HepG2 (cell line): ENCODE results near the gene MT1F. TPM values are rescaled to one million over a fixed set of nuclear protein-coding genes. Genes with fewer than 3 reads are reported as not detected.

ENCODE experiments used
- ARHGAP35 ChIP-seq: sonication (generic); formaldehyde crosslinking; IDR thresholded peaks from 2 replicates; pipeline ENCODE4 v1.9.0; 2022; ENCODE audit warnings: mild to moderate bottlenecking, inconsistent platforms, moderate library complexity, missing genetic modification reagents, borderline replicate concordance
- BRD4 ChIP-seq: sonication (generic); formaldehyde crosslinking; IDR thresholded peaks from 2 replicates; pipeline ENCODE4 v1.4.0; 2020; ENCODE audit warnings: missing genetic modification reagents
- CENPX ChIP-seq: sonication (generic); formaldehyde crosslinking; IDR thresholded peaks from 2 replicates; pipeline ENCODE4 v1.9.0; 2021; ENCODE audit warnings: mild to moderate bottlenecking, missing genetic modification reagents, moderate library complexity
- GPN1 ChIP-seq: sonication (generic); formaldehyde crosslinking; IDR thresholded peaks from 2 replicates; pipeline ENCODE4 v1.5.1; 2020; ENCODE audit warnings: missing genetic modification reagents, borderline replicate concordance
- KMT2B ChIP-seq: IDR thresholded peaks from 2 replicates; pipeline ENCODE4 v1.6.1; 2016; ENCODE audit warnings: missing genetic modification reagents, missing compliant biosample characterization
- NPAS2 ChIP-seq: sonication (generic); formaldehyde crosslinking; IDR thresholded peaks from 2 replicates; pipeline ENCODE4 v1.8.0; 2022; ENCODE audit warnings: mild to moderate bottlenecking, missing genetic modification reagents, borderline replicate concordance
- SMAD3 ChIP-seq: sonication (generic); formaldehyde crosslinking; IDR thresholded peaks from 2 replicates; pipeline ENCODE4 v1.4.0; 2020; ENCODE audit warnings: missing genetic modification reagents
- SRSF9 ChIP-seq: fragments of 200-400 bp; formaldehyde crosslinking; IDR thresholded peaks from 2 replicates; pipeline ENCODE4 v1.6.1; 2018; ENCODE audit warnings: borderline replicate concordance, mild to moderate bottlenecking, low read depth, low read length; ENCODE audit not compliant: insufficient read depth, poor library complexity, severe bottlenecking
- TARDBP ChIP-seq: sonication (generic); formaldehyde crosslinking; IDR thresholded peaks from 2 replicates; pipeline ENCODE4 v1.8.0; 2022; ENCODE audit warnings: mild to moderate bottlenecking, missing genetic modification reagents
- ZBTB20 ChIP-seq: sonication (generic); formaldehyde crosslinking; IDR thresholded peaks from 2 replicates; pipeline ENCODE4 v1.8.1; 2023; ENCODE audit warnings: missing genetic modification reagents, low read depth, mild to moderate bottlenecking, borderline replicate concordance
- ZBTB7B ChIP-seq: sonication (generic); formaldehyde crosslinking; IDR thresholded peaks from 2 replicates; pipeline ENCODE4 v1.4.0; 2020; ENCODE audit warnings: missing genetic modification reagents
- ZFP37 ChIP-seq: sonication (generic); formaldehyde crosslinking; IDR thresholded peaks from 2 replicates; pipeline ENCODE4 v1.4.0; 2020; ENCODE audit warnings: missing genetic modification reagents, borderline replicate concordance
- ZFY ChIP-seq: sonication (generic); formaldehyde crosslinking; IDR thresholded peaks from 2 replicates; pipeline ENCODE4 v1.4.0; 2020; ENCODE audit warnings: missing genetic modification reagents
- ZNF121 ChIP-seq: sonication (generic); formaldehyde crosslinking; IDR thresholded peaks from 2 replicates; pipeline ENCODE4 v1.5.0; 2020; ENCODE audit warnings: mild to moderate bottlenecking, missing genetic modification reagents
- ZNF160 ChIP-seq: sonication (generic); formaldehyde crosslinking; IDR thresholded peaks from 2 replicates; pipeline ENCODE4 v1.8.0; 2022; ENCODE audit warnings: mild to moderate bottlenecking, inconsistent platforms, missing genetic modification reagents
- ZNF264 ChIP-seq: sonication (generic); formaldehyde crosslinking; IDR thresholded peaks from 2 replicates; pipeline ENCODE4 v1.4.0; 2020; ENCODE audit warnings: missing genetic modification reagents
- ZNF431 ChIP-seq: sonication (generic); formaldehyde crosslinking; IDR thresholded peaks from 2 replicates; pipeline ENCODE4 v1.9.0; 2022; ENCODE audit warnings: missing genetic modification reagents, low read depth, mild to moderate bottlenecking, borderline replicate concordance
- ZNF441 ChIP-seq: sonication (generic); formaldehyde crosslinking; IDR thresholded peaks from 2 replicates; pipeline ENCODE4 v1.7.0; 2021; ENCODE audit warnings: missing genetic modification reagents, borderline replicate concordance
- ZNF703 ChIP-seq: sonication (generic); formaldehyde crosslinking; IDR thresholded peaks from 2 replicates; pipeline ENCODE4 v1.5.1; 2020; ENCODE audit warnings: missing genetic modification reagents, mild to moderate bottlenecking, moderate library complexity, borderline replicate concordance
- ZNF749 ChIP-seq: sonication (generic); formaldehyde crosslinking; IDR thresholded peaks from 2 replicates; pipeline ENCODE4 v1.8.0; 2022; ENCODE audit warnings: mild to moderate bottlenecking, missing genetic modification reagents, moderate library complexity, borderline replicate concordance
- ZNF766 ChIP-seq: sonication (generic); formaldehyde crosslinking; IDR thresholded peaks from 2 replicates; pipeline ENCODE4 v1.5.0; 2020; ENCODE audit warnings: missing genetic modification reagents, borderline replicate concordance
- ZNF850 ChIP-seq: sonication (generic); formaldehyde crosslinking; conservative IDR thresholded peaks from 2 replicates; pipeline ENCODE4 v1.9.0; 2021; ENCODE audit warnings: mild to moderate bottlenecking, missing genetic modification reagents
- polyA plus RNA-seq, 8 experiments: library from polyadenylated mRNA; depleted of rRNA in 3 of 8; stranded (reverse) in 7 of 8; unstranded in 1 of 8; fragments of >200 nt; fragmentation: Illumina TruSeq in 4 of 8; extraction: Trizol in 4 of 8; gene quantifications; 2 replicates each; pipeline versions ENCODE4 v1.2.1 to v1.2.3, GENCODE V29; 2011 to 2016; ENCODE audit warnings: low read depth in 4 of 8, missing spikeins in 1 of 8, mixed read lengths in 1 of 8; ENCODE audit not compliant: insufficient read depth in 1 of 8
- total RNA-seq, 5 experiments: library from RNA; depleted of rRNA; stranded (reverse); fragments of >200 nt; fragmentation: Illumina TruSeq; extraction: Trizol; gene quantifications; 2 replicates each; pipeline ENCODE4 v1.2.3, GENCODE V29; 2016; ENCODE audit warnings: low read depth in 1 of 5
- TF ChIP-seq, protein P1 (sequence below): sonication (generic); formaldehyde crosslinking; IDR thresholded peaks from 2 replicates; pipeline ENCODE4 v1.5.0; 2020; ENCODE audit warnings: mild to moderate bottlenecking, missing genetic modification reagents
- TF ChIP-seq, protein P2 (sequence below): sonication (generic); formaldehyde crosslinking; IDR thresholded peaks from 2 replicates; pipeline ENCODE4 v1.5.1; 2020; ENCODE audit warnings: missing genetic modification reagents, mild to moderate bottlenecking, borderline replicate concordance

MT1F gene
- total and polyA plus RNA-seq, 2 of the 13 experiments (the other 11 are each of a cell fraction or from before 2014, with no cell fraction given), result 1.9 to 169 TPM

DNA sequence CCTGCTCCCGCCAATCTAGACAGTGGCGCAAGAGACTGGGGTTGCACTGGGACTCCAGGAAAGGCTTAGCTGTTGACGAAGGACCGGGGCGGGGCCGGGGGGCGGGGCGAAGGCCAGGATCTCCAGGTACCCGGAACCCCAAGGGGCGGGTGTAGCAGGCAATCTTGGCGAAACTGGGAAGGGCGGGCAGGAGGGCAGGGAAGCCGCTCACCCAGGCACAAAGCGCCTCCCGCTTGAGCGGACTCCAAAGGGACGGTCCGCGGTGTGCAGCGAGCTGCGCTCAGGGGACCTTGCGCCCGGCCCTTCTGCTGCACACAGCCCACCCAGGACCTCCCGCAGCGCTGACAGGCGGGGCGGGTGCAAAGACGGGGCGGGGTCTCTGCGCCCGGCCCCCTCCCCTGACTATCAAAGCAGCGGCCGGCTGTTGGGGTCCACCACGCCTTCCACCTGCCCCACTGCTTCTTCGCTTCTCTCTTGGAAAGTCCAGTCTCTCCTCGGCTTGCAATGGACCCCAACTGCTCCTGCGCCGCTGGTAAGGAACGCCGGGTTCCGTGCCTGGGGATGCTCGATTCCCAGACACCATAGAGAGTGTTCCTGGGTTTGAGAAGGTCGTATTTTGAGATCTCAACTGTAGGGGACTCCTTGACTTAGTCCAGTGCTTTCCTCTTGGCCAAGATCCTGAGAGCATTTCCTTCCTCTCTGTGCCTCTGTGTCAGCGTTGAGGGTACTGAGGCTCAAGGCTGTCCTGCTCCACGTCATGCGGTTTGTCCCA is at the start of gene MT1F (continued):
- TF ChIP-seq, protein P1, sequence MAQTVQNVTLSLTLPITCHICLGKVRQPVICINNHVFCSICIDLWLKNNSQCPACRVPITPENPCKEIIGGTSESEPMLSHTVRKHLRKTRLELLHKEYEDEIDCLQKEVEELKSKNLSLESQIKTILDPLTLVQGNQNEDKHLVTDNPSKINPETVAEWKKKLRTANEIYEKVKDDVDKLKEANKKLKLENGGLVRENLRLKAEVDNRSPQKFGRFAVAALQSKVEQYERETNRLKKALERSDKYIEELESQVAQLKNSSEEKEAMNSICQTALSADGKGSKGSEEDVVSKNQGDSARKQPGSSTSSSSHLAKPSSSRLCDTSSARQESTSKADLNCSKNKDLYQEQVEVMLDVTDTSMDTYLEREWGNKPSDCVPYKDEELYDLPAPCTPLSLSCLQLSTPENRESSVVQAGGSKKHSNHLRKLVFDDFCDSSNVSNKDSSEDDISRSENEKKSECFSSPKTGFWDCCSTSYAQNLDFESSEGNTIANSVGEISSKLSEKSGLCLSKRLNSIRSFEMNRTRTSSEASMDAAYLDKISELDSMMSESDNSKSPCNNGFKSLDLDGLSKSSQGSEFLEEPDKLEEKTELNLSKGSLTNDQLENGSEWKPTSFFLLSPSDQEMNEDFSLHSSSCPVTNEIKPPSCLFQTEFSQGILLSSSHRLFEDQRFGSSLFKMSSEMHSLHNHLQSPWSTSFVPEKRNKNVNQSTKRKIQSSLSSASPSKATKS (CRISPR knock-in tag), result no peak
- TF ChIP-seq ZNF850 (CRISPR knock-in tag) (no peak), ZNF703 (CRISPR knock-in tag) (no peak), ZNF121 (CRISPR knock-in tag) (0 out of 2 replicates have a peak, but pooled peaks have one; percentile 17), ZNF264 (no peak), SRSF9 (no peak), SMAD3 (CRISPR knock-in tag) (no peak), ZNF749 (CRISPR knock-in tag) (no peak), CENPX (no peak), ZFP37 (CRISPR knock-in tag) (0 out of 2 replicates have a peak, but pooled peaks have one; percentile 63), ZNF441 (CRISPR knock-in tag) (peak; percentile 53; the same call in 1 of the 2 replicates), TARDBP (peak; percentile 51; the same call in 1 of the 2 replicates), NPAS2 (no peak), ZNF160 (CRISPR knock-in tag) (no peak), ARHGAP35 (CRISPR knock-in tag) (no peak), ZNF766 (CRISPR knock-in tag) (0 out of 2 replicates have a peak, but pooled peaks have one; percentile 36), BRD4 (CRISPR knock-in tag) (peak; percentile 71; the same call in 1 of the 2 replicates), ZFY (CRISPR knock-in tag) (no peak), ZNF431 (CRISPR knock-in tag) (no peak), KMT2B (CRISPR knock-in tag) (no peak), GPN1 (no peak), ZBTB7B (CRISPR knock-in tag) (peak; percentile 76), ZBTB20 (CRISPR knock-in tag) (no peak; the same call in 1 of the 2 replicates)
- TF ChIP-seq, protein P2, sequence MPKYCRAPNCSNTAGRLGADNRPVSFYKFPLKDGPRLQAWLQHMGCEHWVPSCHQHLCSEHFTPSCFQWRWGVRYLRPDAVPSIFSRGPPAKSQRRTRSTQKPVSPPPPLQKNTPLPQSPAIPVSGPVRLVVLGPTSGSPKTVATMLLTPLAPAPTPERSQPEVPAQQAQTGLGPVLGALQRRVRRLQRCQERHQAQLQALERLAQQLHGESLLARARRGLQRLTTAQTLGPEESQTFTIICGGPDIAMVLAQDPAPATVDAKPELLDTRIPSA (CRISPR knock-in tag), result no peak
